Occipital lobe (tissue), 2 donors: ENCODE data around the gene SRSF11. TPM values are rescaled to one million over a fixed set of nuclear protein-coding genes. Genes with fewer than 3 reads are reported as not detected.

Source experiments
- DNase-seq: peaks from one replicate; lab custom pipeline; 2025; lab: John Stamatoyannopoulos, UW
- total RNA-seq: library from RNA; depleted of rRNA; stranded (reverse); fragments of >200 nt; gene quantifications from one replicate; pipeline ENCODE4 v1.2.3, GENCODE V29; 2014

SRSF11 gene
- total RNA-seq, 1 donor from 2014 or later, result 212 TPM

DNA sequence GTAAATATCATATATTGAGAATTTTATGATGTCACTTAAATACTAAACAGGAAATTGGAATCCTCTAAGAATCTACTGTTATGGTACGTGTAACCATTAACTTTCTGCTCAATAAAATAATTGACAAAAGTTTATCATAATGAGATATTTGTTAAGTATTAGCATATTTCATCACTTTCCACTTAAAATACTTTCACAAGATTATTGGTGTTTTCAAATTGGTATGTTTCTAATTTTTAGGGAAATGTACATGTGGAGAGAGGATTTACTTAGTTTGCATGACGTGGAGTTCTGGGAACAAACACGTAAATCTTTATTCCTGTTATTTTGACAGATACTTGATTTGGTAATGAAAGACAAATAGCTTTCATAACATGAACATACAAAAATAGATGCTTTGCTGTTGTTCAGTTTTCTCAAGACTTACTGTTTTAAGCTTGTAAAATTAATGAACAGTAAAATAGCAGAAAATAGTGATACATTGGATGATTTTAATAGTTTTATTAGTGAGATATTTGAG, 1.6 kb downstream of the SRSF11 start:
- DNase-seq, result no peak

DNA sequence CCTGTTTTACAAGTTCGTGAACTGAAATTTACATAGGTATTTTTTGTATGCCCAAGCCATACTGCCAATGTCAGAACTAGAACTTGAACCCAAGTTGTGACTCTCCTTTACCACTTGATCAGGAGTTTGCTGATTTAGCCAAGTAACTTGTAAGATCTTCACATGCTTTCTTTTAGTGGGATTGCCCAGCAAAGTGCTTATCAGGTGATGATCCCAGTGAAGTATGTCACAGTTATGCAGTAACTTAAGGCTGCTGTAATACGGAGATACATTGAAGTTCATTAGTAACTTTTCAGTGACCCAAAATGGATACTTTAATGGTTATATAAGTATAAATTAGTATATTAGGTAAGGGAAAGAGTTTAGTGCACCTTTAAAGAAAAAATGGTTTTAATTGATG, 3.8 kb downstream of the SRSF11 start:
- DNase-seq, result no peak

DNA sequence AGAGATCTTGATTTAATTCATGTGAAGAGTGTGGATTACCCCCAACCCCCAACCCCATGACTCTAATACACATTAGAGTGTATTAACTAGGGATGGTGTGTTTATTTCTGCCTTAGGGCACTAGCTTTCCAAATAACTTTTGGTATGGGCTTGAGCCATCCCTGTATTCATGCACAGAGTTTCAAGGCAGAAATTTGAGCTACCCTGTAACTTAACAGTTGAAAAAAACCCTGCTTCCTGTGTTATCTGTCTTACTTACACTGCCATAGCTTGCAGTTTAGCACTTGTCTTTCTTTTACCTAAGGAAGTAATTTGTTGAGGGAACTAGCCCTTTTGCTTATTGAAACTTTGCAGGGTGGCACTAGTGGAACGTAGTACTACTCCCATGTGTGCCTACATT, 6.3 kb downstream of the SRSF11 start:
- DNase-seq, result no peak

DNA sequence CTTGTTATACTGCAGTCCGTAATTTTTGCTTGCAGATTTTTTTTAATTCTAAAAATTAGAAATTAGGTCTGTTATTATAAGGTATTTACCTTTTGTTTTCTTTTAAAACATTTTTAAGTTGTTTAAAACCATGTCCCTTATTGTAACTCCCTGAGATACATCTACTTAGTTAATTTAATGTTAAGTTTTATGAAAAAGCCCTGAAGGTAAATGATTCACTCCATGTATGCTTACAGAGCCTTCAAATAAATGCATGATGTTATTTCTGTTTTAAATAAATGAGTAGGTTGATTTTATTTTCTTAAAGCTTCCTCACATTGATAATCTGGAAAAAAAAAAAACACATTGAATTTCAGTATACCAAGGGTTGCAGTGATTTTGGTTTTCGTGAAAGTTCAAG, 7.5 kb downstream of the SRSF11 start:
- DNase-seq, result no peak

DNA sequence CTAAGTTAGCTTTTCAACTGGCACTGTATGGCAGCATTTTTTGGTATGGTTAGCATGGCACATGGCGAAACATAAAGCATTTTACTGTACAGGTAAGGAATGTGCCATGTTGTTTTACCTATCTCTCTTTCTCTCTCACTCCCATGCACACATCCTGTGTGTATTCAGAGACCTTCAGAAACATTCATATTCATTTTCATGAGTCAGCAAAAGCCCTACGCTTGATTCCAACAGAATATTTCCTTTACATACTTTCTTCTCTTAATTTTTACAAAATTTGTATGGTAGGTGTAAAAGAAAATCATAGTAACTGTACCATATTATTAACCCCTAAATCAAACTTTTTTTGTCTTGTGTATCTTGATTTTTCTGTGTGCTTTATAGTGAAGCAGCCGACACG, 10.3 kb downstream of the SRSF11 start:
- DNase-seq, result no peak

DNA sequence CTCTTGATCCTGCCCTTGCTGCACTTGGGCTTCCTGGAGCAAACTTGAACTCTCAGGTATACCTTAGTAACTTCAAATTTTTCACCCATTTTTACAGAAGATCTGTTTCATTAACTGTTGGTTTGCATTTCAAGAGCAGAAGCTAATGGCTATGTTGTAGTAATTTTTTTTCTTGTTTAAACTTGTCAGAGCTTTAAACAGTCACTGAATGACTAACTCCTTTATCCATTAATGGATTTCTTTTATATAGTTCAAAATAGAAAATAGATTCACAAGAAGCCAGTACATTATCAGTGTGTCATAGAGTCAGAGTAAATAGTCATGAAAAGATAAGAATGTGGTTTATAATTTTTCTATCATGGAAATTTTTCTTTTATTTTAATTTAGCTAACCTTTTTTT, 13.6 kb downstream of the SRSF11 start:
- DNase-seq, result no peak

DNA sequence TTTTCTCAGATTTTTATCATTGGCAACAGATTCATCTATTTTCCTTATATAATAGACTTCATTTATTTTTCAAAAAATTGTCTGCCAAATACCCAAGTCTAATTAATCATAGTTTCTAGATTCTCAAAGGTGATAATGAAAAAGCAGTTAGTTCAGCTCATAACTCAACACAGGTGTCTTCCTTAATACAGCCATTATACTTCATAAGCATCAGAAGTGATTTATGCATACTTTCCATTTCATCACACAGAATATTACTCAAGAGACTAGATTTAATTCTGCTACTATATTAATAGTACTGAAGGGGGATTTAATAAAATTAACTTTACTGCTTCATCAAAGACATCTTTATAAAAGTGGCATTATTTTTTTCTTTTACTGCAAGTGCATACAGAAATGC, 18.8 kb downstream of the SRSF11 start:
- DNase-seq, result no peak

DNA sequence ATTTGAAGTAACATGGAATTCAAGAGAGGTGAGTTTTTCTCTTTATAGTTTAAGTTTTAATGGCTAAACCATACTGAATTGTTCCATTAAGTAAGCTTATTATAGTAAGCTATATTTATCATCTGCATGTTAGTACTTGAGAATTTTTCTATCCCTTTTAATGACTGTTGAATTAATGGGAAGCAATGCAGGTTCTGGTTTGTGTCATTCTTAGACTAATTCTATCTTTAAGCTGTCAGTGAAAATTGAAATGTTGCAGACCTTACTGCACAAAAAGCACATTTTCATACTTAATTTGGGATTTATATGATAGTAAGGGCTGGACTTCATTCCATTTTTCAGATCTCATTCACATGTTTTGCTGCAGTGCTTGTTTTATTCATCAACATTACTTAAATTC, 25.9 kb downstream of the SRSF11 start:
- no peak for DNase-seq

DNA sequence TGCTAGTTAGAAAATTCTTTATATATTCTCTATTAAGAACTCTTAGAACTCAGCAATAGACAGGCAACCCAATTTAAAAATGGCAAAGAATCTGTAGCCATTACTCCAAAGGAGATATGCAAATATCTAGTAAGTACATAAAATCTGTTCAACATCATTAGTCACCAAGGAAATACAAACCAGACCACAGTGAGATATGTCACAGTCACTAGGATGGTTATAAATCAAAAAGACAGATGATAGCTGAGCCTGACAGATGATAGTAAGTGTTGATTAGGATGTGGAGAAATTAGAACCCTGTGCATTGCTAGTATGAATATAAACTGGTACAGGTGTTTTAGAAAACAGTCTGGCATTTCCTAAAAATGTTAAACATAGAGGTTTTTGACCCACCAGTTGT, 26.6 kb downstream of the SRSF11 start:
- DNase-seq, result no peak

DNA sequence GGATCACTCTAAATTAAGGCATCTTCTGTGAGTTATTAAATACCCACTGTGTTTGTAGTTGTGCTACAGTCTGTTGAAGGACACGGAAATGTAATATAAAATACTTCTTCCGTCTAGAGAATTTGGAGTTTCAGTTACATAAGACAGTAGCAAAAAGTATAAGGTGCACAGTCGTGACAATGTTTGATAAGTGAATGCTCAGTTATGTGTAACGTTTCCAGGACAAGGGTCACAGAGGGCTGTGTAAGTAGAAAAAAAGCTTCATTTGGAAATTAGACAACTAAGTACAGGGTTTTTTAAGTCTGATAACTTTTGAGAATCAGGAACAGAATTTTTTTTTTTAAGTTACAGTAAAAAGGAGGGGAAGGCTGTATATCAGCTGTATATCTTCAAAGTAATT, 27.5 kb downstream of the SRSF11 start:
- no peak for DNase-seq

DNA sequence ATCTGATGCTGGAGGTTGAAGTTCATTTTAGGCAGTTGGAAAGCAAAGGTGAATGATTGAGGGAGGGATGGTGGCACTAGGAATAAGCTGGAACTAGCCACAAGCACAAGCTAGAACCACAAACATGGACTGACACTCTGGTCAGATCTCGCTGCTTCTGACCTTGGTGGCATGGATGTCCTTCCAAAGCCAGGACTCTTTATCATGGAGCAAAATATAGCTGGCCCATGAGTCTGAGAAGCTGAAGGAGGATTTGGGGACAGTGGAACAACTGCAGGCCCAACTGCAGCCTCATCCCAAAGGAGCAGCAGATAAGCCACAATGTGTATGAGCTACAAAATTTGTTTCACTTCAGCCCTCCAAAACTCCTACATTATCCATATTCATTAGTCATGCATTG, 35.5 kb downstream of the SRSF11 start:
- no peak for DNase-seq

DNA sequence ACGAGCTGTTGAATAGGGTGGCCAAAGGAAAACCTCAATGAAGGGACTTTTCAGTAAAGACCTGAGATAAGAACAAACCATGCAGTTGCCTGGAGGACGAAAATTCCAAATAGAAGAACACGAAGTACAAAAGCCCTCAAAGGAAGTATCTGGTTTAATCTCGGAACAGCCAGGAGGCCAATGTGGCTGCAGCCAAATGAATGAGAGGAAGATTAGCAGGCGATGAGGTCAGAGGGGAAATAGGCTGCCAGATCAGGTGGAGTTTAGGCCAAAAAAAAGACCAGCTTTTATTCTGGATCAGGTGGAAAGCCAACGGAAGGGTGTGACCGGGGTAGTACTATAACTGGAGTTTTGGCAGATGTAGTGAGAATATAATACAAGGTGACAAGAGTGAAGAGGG, 43.7 kb downstream of the SRSF11 start:
- no peak for DNase-seq

DNA sequence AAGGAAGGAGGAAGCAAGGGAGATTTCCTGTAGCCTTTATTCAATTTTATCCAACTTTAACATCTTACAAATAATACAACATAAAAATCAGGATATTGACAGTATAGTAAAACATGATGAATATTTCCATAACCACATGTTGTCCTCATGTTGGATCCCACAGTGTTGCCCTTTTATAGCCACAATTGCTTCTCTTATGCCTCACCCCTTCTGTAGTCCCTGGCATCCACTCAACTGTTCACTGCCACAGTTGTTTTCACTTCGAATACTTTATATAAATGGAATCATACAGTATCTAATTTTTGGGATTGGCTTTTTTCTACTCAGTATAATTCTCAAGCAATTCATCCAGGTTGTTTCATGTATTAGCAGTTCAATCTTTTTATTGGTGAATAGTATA, 44.8 kb downstream of the SRSF11 start:
- no peak for DNase-seq

DNA sequence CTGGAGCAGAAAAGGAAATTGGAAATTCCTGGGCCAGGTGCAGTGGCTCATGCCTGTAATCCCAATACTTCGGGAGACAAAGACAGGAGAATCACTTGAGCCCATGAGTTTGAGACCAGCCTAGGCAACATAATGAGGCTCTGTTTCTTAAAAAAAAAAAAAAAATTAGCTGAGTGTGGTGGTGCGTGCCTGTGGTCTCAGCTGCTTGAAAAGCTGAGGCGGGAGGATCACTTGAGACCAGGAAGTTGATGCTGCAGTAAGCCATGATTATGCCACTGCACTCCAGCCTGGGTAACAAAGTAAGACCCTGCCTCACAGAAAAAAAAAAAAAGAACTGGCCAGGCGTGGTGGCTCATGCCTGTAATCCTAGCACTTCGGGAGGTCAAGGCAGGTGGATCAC, 56.7 kb downstream of the SRSF11 start:
- no peak for DNase-seq

DNA sequence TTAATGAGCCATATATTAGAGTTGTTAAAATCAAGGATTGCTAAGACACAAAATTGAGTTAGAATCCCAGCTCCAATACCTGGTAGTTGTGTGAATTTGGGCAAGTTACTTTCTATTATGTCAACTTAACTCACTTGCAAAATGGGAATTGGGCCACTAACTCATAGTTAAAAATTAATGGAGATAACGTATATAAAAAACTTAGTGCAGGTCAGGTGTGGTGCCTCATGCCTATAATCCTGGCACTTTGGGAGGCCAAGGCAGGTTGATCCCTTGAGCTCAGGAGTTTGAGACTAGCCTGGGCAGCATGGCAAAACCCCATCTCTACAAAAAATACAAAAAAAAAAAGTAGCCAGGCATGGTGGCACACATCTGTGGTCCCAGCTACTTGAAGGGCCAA, 57.5 kb downstream of the SRSF11 start:
- DNase-seq, result no peak

DNA sequence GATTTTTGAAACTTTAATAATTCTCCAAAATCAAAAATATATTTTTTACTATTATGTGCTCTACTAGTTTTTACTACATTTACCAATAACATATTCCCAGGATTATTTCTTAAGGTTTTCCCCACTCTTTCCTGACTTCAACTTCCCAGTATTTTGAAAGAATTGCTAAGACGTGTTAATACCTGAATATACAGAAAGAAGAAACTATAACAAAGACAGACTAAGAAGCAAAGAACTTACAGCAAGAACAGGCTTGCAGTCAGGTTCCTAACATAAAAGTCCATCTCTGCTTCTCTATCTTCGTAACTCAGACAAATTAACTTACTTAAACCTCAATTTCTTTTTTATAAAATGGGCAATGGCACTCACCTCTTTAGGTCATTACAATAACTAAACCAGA, 63.2 kb downstream of the SRSF11 start:
- DNase-seq, result no peak

DNA sequence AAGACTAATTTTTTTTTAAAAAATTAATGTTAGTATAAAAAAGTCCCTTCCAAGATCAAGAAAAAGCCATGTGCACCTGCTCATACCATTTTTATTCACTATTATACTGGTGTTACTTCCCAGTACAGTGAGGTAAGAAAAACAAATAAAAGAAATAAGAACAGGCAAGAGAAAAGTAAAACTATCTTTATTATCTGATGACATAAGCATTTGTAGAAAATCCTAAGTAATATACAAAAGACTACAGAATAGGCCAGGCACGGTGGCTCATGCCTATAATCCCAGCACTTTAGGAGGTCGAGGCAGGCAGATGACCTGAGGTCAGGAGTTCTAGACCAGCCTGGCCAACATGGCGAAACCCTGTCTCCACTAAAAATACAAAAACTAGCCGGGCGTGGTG, 65.3 kb downstream of the SRSF11 start:
- DNase-seq, result no peak

DNA sequence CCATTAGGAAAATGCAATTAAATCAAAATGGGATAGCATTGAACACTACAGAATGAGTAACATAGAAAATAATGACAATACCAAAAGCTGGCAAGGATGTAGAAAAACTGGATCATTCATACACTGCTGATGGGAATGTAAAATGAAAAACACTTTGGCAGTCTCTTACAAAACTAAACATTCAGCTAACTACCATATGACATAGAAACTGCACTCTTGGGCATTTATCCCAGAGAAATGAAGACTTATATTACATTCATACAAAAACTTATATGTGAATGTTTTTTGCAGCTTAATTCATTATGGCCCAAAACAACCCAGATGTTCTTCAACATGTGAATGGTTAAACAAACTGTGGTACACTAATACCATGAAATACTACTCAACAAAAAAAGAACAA, 67.0 kb downstream of the SRSF11 start:
- DNase-seq, result no peak

DNA sequence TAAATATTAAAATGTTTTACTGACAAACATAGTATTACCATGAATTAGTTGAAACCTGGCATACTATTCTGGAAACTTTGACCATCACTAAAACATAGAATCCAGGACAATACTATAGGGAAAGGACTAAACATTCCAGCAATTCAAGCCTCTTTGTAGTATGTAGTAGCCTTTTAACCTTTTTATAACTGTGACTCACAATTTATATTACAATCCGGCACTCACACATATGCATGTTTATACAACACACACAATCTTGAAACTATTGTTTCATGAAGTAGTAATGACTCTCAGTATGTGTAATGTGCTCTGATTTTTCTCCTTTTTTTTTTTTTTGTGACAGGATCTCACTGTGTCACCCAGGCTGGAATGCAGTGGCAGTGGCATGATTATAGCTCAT, 69.0 kb downstream of the SRSF11 start:
- no peak for DNase-seq

DNA sequence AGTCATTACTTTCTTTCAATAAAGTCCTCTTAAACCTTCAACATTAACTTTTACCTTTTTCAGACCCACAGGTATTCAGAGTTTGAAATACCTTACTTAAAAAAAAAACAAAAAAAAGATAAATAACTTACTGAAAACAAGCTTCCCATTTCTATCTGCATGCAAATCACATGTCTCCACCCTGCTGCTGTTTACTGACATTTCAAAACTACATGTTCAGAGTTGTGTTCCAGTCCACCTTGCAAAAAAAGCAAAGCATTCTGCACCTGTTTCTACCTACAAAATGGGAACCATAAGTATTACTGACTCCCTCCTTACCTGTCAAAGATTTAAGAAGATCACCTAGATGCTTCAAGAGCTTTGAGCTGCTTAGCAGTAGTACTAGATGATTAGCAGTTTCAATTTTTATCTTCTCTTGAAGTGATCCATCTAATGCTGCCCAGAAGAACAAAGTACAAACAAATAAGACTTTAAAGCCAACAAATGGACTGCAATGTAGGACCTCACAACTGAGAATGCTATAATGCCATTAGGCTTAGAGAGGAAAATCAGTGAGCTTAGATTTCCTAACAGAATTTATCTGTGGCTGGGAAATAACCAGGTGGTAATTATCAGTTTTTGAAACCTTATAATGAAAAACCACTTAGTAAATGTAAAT, 72.1 kb downstream of the SRSF11 start:
- no peak for DNase-seq

DNA sequence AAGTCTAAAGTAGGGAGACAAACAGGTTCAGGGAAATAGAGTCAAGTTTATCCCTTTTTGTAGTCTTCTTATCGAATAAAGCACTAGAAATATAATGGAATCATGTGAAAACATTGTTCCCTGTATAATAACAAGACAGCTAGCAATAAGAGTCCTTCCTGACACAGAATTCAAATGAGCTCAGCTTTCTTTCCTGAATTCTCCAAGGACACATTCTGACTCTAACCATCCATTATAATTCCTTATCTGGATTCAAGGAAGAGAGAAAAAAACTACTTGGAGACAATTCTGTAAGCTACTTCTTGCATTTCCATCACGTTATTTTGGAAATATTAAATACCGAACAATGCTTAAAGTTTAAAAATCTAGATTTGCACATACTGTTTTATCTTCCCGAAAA, 74.6 kb downstream of the SRSF11 start:
- DNase-seq, result no peak

DNA sequence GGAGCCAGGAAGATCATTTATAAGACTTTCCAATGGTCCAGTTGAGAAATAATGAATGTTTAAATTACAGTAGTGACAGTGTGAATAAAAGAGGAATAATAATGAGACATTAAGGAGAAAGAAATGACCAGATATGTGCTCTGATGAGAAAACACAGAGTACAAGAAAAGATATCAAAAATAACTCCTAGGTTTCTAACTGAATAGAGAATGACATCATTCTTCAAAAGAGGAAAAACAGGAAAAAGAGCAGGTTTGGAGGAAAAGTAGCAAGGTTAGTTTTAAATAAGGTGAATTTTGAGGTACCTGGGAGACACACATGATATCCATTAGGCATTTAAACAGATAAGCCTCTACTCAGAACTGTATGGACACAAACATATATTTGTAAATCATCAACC, 78.3 kb downstream of the SRSF11 start:
- DNase-seq, result no peak
